GM19239 (cell line): ENCODE results near the gene TRMT112.
"Not testable (repeated sequence)": the region's sequence is repeated elsewhere in the genome, so short reads cannot be mapped to it uniquely, and the experiment has no call there.

Experiments
- DNase-seq: peaks from one replicate; pipeline ENCODE4 v3.0.0; 2011; ENCODE audit warnings: low spot score; ENCODE audit not compliant: insufficient read length
- FAIRE-seq: peaks from 2 replicates; lab custom pipeline; 2011; peaks lifted over from hg19 to GRCh38; lab: Jason Lieb, UNC

The TRMT112 gene

GRCh38 chr11:64334764-64335735 is 17.7 kb upstream of the TRMT112 start:
- FAIRE-seq (peak; percentile 85), DNase-seq (peak; percentile 75)

DNA sequence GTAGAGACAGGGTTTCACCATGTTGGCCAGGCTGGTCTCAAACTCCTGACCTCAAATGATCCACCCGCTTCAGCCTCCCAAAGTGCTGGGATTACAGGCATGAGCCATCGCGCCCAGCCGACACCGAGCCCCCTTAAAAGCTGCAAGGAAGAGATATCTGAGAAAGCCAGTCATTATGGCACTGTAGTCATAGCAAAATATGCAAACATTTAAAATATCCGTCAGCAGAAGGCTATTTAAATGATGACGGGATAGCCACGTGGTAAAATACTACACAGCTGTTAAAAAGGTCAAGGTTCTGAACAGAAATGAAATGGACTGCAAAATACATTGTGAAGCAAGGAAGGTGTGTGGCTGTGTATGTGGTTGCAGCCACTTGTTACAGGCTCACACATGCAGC is 16.2 kb upstream of the TRMT112 start:
- DNase-seq (no peak), FAIRE-seq (no peak)

DNA sequence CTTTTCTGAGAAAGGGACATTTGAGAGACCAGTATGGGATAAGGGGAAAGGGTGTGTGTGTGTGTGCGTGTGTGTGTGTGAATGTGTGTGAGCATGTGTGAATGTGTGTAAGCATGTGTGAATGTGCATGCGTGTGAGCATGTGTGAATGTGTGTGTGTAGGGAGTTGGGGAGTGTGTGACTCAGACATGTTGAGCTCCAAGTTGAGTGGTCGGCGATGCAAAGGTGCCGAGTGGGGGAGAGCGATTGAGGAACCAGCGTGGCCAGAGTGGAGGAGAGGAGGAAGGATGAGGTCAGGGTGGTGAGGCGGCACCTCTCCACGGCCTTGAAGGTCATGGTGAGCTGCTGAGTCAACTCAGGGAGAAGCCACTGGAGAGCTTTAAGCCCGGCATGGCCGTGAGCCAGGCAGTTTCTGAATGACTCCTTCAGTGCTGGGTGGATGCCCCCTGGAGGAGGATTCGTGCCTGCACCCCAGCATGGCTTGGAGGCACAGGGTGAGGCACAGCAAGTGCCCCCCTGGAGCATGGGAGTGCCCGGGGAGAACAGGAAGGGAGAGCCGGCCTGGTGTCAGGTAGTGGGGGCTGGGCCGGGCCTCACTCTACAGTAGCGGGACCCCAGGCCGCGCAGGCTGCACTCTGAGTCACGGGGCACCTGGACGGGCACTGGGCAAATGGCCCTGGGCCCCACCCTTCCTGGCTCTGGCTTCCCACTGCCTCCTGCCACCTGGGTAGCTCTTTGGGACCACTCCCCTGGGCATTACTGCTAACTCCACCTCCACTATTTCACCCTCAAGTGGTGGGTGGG is 14.4 kb upstream of the TRMT112 start:
- DNase-seq = peak; percentile 71
- peak; percentile 61 for FAIRE-seq

DNA sequence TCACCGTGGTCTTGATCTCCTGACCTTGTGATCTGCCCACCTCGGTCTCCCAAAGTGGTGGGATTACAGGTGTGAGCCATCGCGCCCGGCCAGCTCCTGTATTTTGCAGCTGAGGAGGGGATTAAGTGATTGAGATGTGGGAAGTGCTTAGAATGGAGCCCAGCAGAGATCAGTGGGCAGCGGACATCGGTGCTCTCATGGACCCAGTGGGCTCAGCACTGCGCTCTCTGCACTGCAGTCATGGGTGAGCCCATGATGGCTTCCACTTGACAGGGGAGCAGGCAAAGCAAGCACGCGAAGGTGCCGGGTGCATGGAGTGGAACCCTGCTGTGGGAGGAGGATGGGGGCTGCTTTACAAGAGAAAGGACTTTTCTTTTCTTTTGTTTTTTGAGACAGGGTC is 13.5 kb upstream of the TRMT112 start:
- FAIRE-seq (no peak), DNase-seq (no peak)

- FAIRE-seq (no peak), DNase-seq (no peak)
Observed at GRCh38 chr11:64327993-64328392, 10.6 kb upstream of the TRMT112 start.

DNA sequence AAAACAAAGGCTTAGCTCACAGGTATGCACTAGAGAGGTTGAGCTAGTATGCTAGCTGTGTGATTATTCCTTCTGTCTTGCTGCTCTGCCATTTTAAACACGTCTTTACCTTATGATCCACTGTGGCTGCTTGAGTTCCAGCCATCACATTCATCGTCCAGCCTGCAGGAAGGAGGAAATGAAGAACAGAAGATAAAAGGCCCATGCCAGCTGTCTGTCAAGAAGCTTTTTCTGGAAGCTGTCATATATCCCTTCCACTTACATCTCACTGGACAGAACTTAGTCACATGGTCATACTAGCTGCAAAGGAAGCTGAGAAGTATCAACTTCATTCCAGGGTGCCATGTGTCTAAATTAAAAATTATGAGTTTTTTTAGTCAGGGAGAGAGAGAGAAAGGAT is 10.0 kb upstream of the TRMT112 start:
- no peak for FAIRE-seq
- no peak for DNase-seq

DNA sequence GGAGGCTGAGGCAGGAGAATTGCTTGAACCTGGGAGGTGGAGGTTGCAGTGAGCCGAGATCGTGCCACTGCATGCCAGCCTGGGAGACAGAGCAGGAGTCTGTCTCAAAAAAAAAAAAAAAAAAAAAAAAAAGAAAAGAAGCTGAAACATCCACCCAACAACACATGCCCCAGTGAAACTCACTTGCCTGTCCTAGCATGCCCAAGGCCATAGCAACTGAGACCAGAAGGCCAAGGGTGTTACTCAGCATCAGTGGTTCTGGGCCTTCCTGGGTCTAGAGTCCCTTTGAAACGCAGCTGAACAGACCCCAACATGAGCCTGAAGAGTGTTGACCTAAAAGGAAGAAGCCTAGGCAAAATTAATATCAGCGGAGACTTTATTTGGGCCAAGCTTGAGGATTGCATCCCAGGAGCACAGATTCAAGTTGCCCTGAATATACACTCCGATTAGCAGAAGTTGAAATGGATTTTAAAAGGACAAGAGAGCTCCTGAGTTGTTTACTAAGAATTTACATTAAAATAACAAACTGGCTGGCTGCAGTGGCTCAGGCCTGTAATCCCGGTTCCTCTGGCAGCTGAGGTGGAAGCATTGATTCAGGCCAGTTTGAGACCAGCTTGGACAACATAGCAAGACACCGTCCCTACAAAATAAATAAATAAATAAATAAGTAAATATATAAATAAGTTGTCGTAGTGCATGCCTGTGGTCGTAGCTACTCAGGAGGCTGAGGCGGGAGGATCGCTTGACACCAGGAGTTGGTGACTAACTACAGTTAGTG is 7.5 kb upstream of the TRMT112 start:
- DNase-seq (no peak), FAIRE-seq (no peak)

- DNase-seq, FAIRE-seq: not testable (repeated sequence)
Observed at GRCh38 chr11:64323984-64324383, 6.6 kb upstream of the TRMT112 start.

DNA sequence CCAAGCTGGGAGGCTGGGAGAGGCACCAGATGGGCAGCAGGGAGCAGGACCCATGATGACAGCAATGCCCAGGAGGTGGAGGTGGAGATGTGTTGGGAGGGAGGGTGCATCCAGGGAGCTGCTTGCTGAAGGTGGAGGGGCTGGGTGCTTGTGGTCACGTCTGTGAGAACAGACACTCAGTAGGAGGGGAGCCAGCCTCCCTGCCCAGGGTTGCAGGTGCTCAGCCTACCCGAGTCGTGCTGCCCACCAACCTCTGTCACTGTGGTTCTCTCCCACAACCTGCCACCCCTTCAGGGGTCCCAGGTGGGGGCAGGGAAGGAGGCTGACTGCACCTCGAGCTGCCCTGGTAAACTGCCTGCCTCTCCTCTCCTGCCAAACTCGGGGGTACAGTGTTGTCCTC is 6.0 kb upstream of the TRMT112 start:
- FAIRE-seq = no peak
- DNase-seq = no peak

- no peak for FAIRE-seq
Observed at GRCh38 chr11:64322925-64323260, 5.5 kb upstream of the TRMT112 start.

DNA sequence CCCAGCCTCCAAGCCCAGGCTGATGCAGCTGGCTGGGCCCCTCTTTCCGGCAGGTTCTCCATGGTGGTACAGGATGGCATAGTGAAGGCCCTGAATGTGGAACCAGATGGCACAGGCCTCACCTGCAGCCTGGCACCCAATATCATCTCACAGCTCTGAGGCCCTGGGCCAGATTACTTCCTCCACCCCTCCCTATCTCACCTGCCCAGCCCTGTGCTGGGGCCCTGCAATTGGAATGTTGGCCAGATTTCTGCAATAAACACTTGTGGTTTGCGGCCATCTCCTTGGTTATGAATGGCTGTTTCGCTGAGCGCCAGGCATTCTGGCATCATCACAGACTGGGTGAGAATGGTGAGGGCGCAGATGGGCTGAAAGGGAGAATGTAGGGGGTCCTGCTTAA is 4.2 kb upstream of the TRMT112 start:
- no peak for DNase-seq
- no peak for FAIRE-seq

More at GRCh38 chr11:64322925-64323260, 5.5 kb upstream of the TRMT112 start:
- no peak for DNase-seq

GRCh38 chr11:64321026-64321425 is 3.7 kb upstream of the TRMT112 start:
- FAIRE-seq (no peak), DNase-seq (no peak)

GRCh38 chr11:64320556-64320955 is 3.2 kb upstream of the TRMT112 start:
- no peak for FAIRE-seq
- DNase-seq = no peak

DNA sequence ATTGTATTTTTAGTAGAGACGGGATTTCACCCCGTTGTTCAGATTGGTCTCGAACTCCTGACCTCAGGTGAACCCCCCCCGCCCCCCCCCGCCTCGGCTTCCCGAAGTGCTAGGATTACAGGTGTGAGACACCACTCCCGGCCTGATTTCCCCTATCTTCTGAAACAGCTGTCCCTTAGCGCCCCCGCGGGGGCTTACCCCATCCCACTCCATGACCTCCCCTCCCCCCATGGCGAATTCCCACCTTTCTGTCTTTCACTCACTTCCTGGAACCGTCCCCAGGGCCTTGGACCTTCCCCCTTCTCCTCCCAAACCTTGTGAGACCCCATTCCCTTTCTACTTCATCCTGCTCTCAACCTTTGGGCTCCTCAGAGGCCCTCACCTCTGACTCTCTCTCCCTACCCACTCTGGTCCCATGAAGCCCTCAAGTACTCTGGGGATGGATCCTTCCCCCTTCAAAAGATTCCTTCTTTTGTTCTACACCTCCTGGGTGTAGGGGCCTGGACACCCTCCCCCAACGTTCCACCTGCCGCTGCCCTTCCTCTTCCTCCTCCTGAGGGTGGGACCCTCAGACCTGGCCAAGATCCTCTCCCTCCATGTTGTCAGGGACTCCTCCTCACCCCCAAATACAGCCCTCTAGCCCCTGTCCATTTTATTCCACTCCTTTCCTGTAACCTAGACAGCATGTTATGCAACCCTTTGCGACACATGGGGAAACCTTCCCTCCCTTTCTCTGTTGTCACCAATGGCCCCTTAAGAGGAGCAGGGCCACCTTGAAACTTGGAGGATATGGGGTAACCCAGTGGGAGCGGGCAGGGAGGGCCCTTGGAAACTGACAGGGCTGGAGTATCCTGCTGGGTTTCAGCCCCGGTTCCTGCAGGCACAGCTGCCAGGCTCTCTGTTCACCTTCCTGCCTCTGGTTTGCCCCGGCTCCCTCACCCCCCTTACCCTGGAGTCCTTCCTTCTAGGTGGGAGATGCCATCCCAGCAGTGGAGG is 1.7 kb upstream of the TRMT112 start:
- peak; percentile 52 for FAIRE-seq
- no peak for DNase-seq

- DNase-seq (peak; percentile 94), FAIRE-seq (no peak)
Observed at GRCh38 chr11:64317961-64318765, 804 bp upstream of the TRMT112 start, which contains the start of gene PRDX5. PRDX5 (plus strand) TSS chr11:64318121; CDS start chr11:64318216, 95 bp downstream.

GRCh38 chr11:64316672-64317324 is 561 bp downstream of the TRMT112 start:
- no peak for DNase-seq
- peak; percentile 54 for FAIRE-seq

GRCh38 chr11:64315667-64316526 is 1.5 kb downstream of the TRMT112 start:
- not testable (repeated sequence) for DNase-seq, FAIRE-seq
